Activated CD4-positive, alpha-beta T cell treated with anti-CD3 and anti-CD28 coated beads for 48 hours (primary cell): ENCODE measurements around the gene PTGES3L.

Source experiments
- DNase-seq: peaks from one replicate; pipeline ENCODE4 v3.0.0-alpha.2; 2020

PTGES3L gene

DNA sequence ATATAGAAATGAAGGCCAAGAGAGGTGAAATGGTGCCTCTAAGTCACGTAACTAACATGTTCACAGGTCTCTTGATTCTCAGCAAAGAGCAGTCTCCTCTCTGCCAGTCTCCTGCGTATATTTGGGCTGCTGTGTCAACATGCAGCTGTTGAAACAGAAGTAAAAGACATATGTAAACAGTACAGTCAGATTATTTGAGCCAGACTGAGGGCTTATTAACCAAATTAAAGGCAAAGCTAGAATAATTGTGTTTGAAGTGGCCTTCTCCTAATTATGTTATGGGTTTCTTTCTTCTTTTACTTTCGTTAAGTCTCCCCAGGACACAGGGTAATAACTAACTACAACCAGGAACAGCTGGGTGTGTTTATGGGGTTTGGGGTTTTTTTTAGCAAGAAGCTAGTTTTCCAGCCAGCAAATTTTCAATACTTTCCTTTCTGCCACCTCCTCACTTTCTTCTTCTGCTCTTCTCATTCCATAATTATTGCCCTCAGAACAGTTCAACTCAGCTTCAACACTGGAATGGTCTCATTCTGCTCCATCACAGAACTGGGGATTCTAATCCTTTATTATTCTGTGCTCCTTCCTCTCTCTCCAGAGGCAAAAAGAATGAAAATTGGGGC is 60.9 kb downstream of the PTGES3L start:
- DNase-seq = no peak
